Measurements from ENCODE around the gene SIX5. TPM values are rescaled to one million over a fixed set of nuclear protein-coding genes. Genes with fewer than 3 reads are reported as not detected.

SIX5 gene
- total RNA-seq, 1 donor from 2014 or later = 26.3 TPM

GRCh38 chr19:45794627-45795026 is 25.6 kb upstream of the SIX5 start:
- no peak for ATAC-seq
- no peak for DNase-seq (ENCODE audit: low spot score)
- intact Hi-C loops (cut with DNase I) = no loop called here

- no peak for DNase-seq (ENCODE audit: low spot score)
- intact Hi-C loops (cut with DNase I) = no loop called here
- no peak for ATAC-seq
Measured at GRCh38 chr19:45793876-45794275, 24.8 kb upstream of the SIX5 start.

- intact Hi-C loops (cut with DNase I) = no loop called here
- no peak for ATAC-seq
- no peak for DNase-seq (ENCODE audit: low spot score)
Measured at GRCh38 chr19:45793178-45793564, 24.1 kb upstream of the SIX5 start.

GRCh38 chr19:45792470-45793177 is 23.6 kb upstream of the SIX5 start, which contains the start of gene DMWD:
DMWD (minus strand) TSS chr19:45792845; CDS start chr19:45792756, 89 bp downstream.
- peak; percentile 100 for DNase-seq (ENCODE audit: low spot score)
- intact Hi-C loops (cut with DNase I) = no loop called here
- peak; percentile 99 for ATAC-seq

- intact Hi-C loops (cut with DNase I) = no loop called here
- ATAC-seq (no peak), DNase-seq (ENCODE audit: low spot score) (peak; percentile 56)
Measured at GRCh38 chr19:45791744-45792469, 22.9 kb upstream of the SIX5 start.

- intact Hi-C loops (cut with DNase I) = no loop called here
- DNase-seq (ENCODE audit: low spot score) = no peak
- no peak for ATAC-seq
Measured at GRCh38 chr19:45790942-45791341, 21.9 kb upstream of the SIX5 start.

- ATAC-seq = no peak
- intact Hi-C loops (cut with DNase I) = no loop called here
- no peak for DNase-seq (ENCODE audit: low spot score)
Measured at GRCh38 chr19:45789035-45789786, 20.2 kb upstream of the SIX5 start.

- no peak for DNase-seq (ENCODE audit: low spot score)
- no peak for ATAC-seq
- intact Hi-C loops (cut with DNase I) = no loop called here
Measured at GRCh38 chr19:45786533-45786894, 17.5 kb upstream of the SIX5 start.

- ATAC-seq (no peak), DNase-seq (ENCODE audit: low spot score) (peak; percentile 65)
- intact Hi-C loops (cut with DNase I) = no loop called here
Measured at GRCh38 chr19:45785781-45786532, 16.9 kb upstream of the SIX5 start.

GRCh38 chr19:45785097-45785496 is 16.0 kb upstream of the SIX5 start:
- intact Hi-C loops (cut with DNase I) = no loop called here
- ATAC-seq (no peak), DNase-seq (ENCODE audit: low spot score) (no peak)

- intact Hi-C loops (cut with DNase I) = no loop called here
- ATAC-seq = no peak
- DNase-seq (ENCODE audit: low spot score) = no peak
Measured at GRCh38 chr19:45784096-45784495, 15.0 kb upstream of the SIX5 start.

GRCh38 chr19:45782820-45783785 is 14.1 kb upstream of the SIX5 start:
- intact Hi-C loops (cut with DNase I) = no loop called here
- ATAC-seq = peak; percentile 61
- no peak for DNase-seq (ENCODE audit: low spot score)

GRCh38 chr19:45782162-45782691 is 13.2 kb upstream of the SIX5 start, which contains the start of gene DMPK:
DMPK (minus strand) TSS chr19:45782490; CDS start chr19:45782352, 138 bp downstream.
- peak; percentile 65 for ATAC-seq
- intact Hi-C loops (cut with DNase I) = no loop called here
- DNase-seq (ENCODE audit: low spot score) = no peak

GRCh38 chr19:45781214-45782161 is 12.4 kb upstream of the SIX5 start:
- peak; percentile 1 for ATAC-seq
- no peak for DNase-seq (ENCODE audit: low spot score)
- intact Hi-C loops (cut with DNase I) = no loop called here

- intact Hi-C loops (cut with DNase I) = no loop called here
- ATAC-seq (no peak), DNase-seq (ENCODE audit: low spot score) (no peak)
Measured at GRCh38 chr19:45780448-45781213, 11.6 kb upstream of the SIX5 start.

- intact Hi-C loops (cut with DNase I) = no loop called here
- DNase-seq (ENCODE audit: low spot score) (no peak), ATAC-seq (no peak)
Measured at GRCh38 chr19:45780146-45780447, 11.0 kb upstream of the SIX5 start.
